SJSA1 (cell line): ENCODE data around the gene PGLYRP1. TPM values are rescaled to one million over a fixed set of nuclear protein-coding genes. Genes with fewer than 3 reads are reported as not detected.
A peak's percentile ranks its signal among the peaks of the same experiment; 100 is the strongest.

ENCODE experiments used
- DNase-seq, 2 experiments: peaks; one replicate each; pipeline ENCODE4 v3.0.0-alpha.2; 2015 to 2020; ENCODE audit warnings: low spot score in 2 of 2, low read depth in 1 of 2
- H3K27ac ChIP-seq: fragments of 250-450 bp; sonication (Bioruptor Pico); 2 replicates; pipeline ENCODE4 v1.5.1; 2020; ENCODE audit warnings: mild to moderate bottlenecking, moderate library complexity
- H3K27me3 ChIP-seq: fragments of 250-450 bp; sonication (Bioruptor Pico); replicated peaks from 2 replicates; pipeline ENCODE4 v1.5.1; 2020; ENCODE audit warnings: mild to moderate bottlenecking, moderate library complexity
- H3K36me3 ChIP-seq: fragments of 250-450 bp; sonication (Bioruptor Pico); 2 replicates; pipeline ENCODE4 v1.5.1; 2020; ENCODE audit warnings: mild to moderate bottlenecking
- H3K4me1 ChIP-seq: fragments of 250-450 bp; sonication (Bioruptor Pico); replicated peaks from 2 replicates; pipeline ENCODE4 v1.6.1; 2021; ENCODE audit warnings: mild to moderate bottlenecking
- H3K4me3 ChIP-seq: fragments of 250-450 bp; sonication (Bioruptor Pico); 2 replicates; pipeline ENCODE4 v1.5.1; 2020; ENCODE audit warnings: mild to moderate bottlenecking
- H3K9me3 ChIP-seq: fragments of 250-450 bp; sonication (Bioruptor Pico); replicated peaks from 2 replicates; pipeline ENCODE4 v1.5.1; 2020; ENCODE audit warnings: mild to moderate bottlenecking
- total RNA-seq: library from RNA; depleted of rRNA; stranded (reverse); fragments of >200 nt; shearing (Covaris generic); gene quantifications from 2 replicates; pipeline ENCODE4 v1.2.3, GENCODE V29; 2014

The PGLYRP1 gene
- total RNA-seq, 1 experiment from 2014 or later: not detected

GRCh38 chr19:46002678-46003275 lies 20.1 kb downstream of the PGLYRP1 start:
- Histone ChIP-seq H3K27me3 (no peaks in the 10 kb centered on the region), H3K9me3 (no peaks in the 10 kb centered on the region), H3K4me1 (no peaks in the 10 kb centered on the region), H3K36me3 (peaks cover 4% of the 10 kb centered on the region; the same call in 1 of the 2 replicates), H3K4me3 (no peak overlapping the region), H3K27ac (no peak overlapping the region)
- no peak for DNase-seq

- Histone ChIP-seq H3K9me3 (no peaks in the 10 kb centered on the region), H3K27me3 (no peaks in the 10 kb centered on the region), H3K27ac (no peak overlapping the region), H3K4me3 (no peak overlapping the region), H3K4me1 (0 out of 2 replicates have a peak, but pooled peaks cover 3% of the 10 kb centered on the region), H3K36me3 (peaks cover 12% of the 10 kb centered on the region)
- DNase-seq: no peak
Measured at GRCh38 chr19:46000491-46001246, 22.2 kb downstream of the PGLYRP1 start.

- Histone ChIP-seq H3K9me3 (no peaks in the 10 kb centered on the region), H3K27ac (no peak overlapping the region)
- no peak for DNase-seq
Measured at GRCh38 chr19:45999653-46000121, 23.2 kb downstream of the PGLYRP1 start.

GRCh38 chr19:45998834-45999233 lies 24.0 kb downstream of the PGLYRP1 start:
- no peak overlapping the region for H3K4me3 ChIP-seq
- H3K27me3 ChIP-seq: no peaks in the 10 kb centered on the region
- H3K27ac ChIP-seq: no peak overlapping the region
- H3K4me1 ChIP-seq: 0 out of 2 replicates have a peak, but pooled peaks cover 3% of the 10 kb centered on the region
- no peaks in the 10 kb centered on the region for H3K9me3 ChIP-seq
- peaks cover 8% of the 10 kb centered on the region for H3K36me3 ChIP-seq
- no peak for DNase-seq

More at GRCh38 chr19:45999653-46000121, 23.2 kb downstream of the PGLYRP1 start:
- no peak overlapping the region for H3K4me3 ChIP-seq
- H3K36me3 ChIP-seq: peaks cover 12% of the 10 kb centered on the region
- H3K27me3 ChIP-seq: no peaks in the 10 kb centered on the region
- H3K4me1 ChIP-seq: 0 out of 2 replicates have a peak, but pooled peaks cover 3% of the 10 kb centered on the region

- Histone ChIP-seq H3K9me3 (no peaks in the 10 kb centered on the region), H3K4me1 (0 out of 2 replicates have a peak, but pooled peaks cover 3% of the 10 kb centered on the region)
Measured at GRCh38 chr19:45996933-45997332, 25.9 kb downstream of the PGLYRP1 start.

GRCh38 chr19:45995715-45996385 lies 27.0 kb downstream of the PGLYRP1 start:
- Histone ChIP-seq H3K9me3 (no peaks in the 10 kb centered on the region), H3K36me3 (peaks cover 8% of the 10 kb centered on the region), H3K4me1 (0 out of 2 replicates have a peak, but pooled peaks cover 3% of the 10 kb centered on the region), H3K27me3 (no peaks in the 10 kb centered on the region), H3K4me3 (peak overlapping the region; percentile 63), H3K27ac (peak overlapping the region; percentile 54)
- DNase-seq: no peak

More at GRCh38 chr19:45996933-45997332, 25.9 kb downstream of the PGLYRP1 start:
- Histone ChIP-seq H3K27me3 (no peaks in the 10 kb centered on the region), H3K4me3 (no peak overlapping the region), H3K27ac (no peak overlapping the region), H3K36me3 (peaks cover 8% of the 10 kb centered on the region)
- no peak for DNase-seq

- Histone ChIP-seq H3K4me1 (0 out of 2 replicates have a peak, but pooled peaks cover 3% of the 10 kb centered on the region), H3K4me3 (peak within 1 kb of the TSS; percentile 63), H3K27ac (peak within 1 kb of the TSS; percentile 54), H3K27me3 (peaks cover 3% of the 10 kb centered on the region; the same call in 1 of the 2 replicates), H3K9me3 (no peaks in the 10 kb centered on the region), H3K36me3 (peaks cover 8% of the 10 kb centered on the region)
- DNase-seq: peak; percentile 95 to 100
Measured at GRCh38 chr19:45994998-45995714, 27.7 kb downstream of the PGLYRP1 start, which contains the start of gene CCDC61. Gene CCDC61, plus strand, starts transcription at chr19:45995467. Its CDS starts 7,552 bp downstream, at chr19:46003019.

GRCh38 chr19:45994456-45994997 lies 28.3 kb downstream of the PGLYRP1 start:
- Histone ChIP-seq H3K27me3 (peaks cover 5% of the 10 kb centered on the region; the same call in 1 of the 2 replicates), H3K4me3 (peak overlapping the region; percentile 63), H3K27ac (no peak overlapping the region), H3K9me3 (no peaks in the 10 kb centered on the region), H3K36me3 (peaks cover 8% of the 10 kb centered on the region), H3K4me1 (0 out of 2 replicates have a peak, but pooled peaks cover 3% of the 10 kb centered on the region)
- no peak for DNase-seq

- peaks cover 10% of the 10 kb centered on the region for H3K27me3 ChIP-seq
- no peaks in the 10 kb centered on the region for H3K36me3 ChIP-seq
- no peak overlapping the region for H3K4me3 ChIP-seq
- H3K27ac ChIP-seq: no peak overlapping the region
- DNase-seq: no peak
- H3K4me1 ChIP-seq: no peaks in the 10 kb centered on the region
- H3K9me3 ChIP-seq: no peaks in the 10 kb centered on the region
Measured at GRCh38 chr19:45990113-45990728, 32.6 kb downstream of the PGLYRP1 start.

- Histone ChIP-seq H3K4me3 (no peak overlapping the region), H3K36me3 (no peaks in the 10 kb centered on the region), H3K27me3 (peaks cover 13% of the 10 kb centered on the region), H3K9me3 (no peaks in the 10 kb centered on the region), H3K27ac (no peak overlapping the region), H3K4me1 (no peaks in the 10 kb centered on the region)
- DNase-seq: no peak
Measured at GRCh38 chr19:45985321-45985720, 37.5 kb downstream of the PGLYRP1 start.

GRCh38 chr19:45981350-45981749 lies 41.5 kb downstream of the PGLYRP1 start:
- Histone ChIP-seq H3K4me1 (no peaks in the 10 kb centered on the region), H3K9me3 (no peaks in the 10 kb centered on the region), H3K4me3 (no peak overlapping the region), H3K36me3 (no peaks in the 10 kb centered on the region), H3K27me3 (peaks cover 14% of the 10 kb centered on the region), H3K27ac (no peak overlapping the region)
- DNase-seq: no peak

GRCh38 chr19:45978156-45978555 lies 44.7 kb downstream of the PGLYRP1 start:
- DNase-seq: no peak
- H3K9me3 ChIP-seq: no peaks in the 10 kb centered on the region
- no peak overlapping the region for H3K27ac ChIP-seq
- peaks cover 22% of the 10 kb centered on the region for H3K27me3 ChIP-seq
- no peak overlapping the region for H3K4me3 ChIP-seq
- H3K36me3 ChIP-seq: no peaks in the 10 kb centered on the region
- peaks cover 4% of the 10 kb centered on the region for H3K4me1 ChIP-seq
